H9 (cell line): ENCODE measurements around the gene NEDD4L. TPM values are rescaled to one million over a fixed set of nuclear protein-coding genes. Genes with fewer than 3 reads are reported as not detected.
A peak's percentile ranks its signal among the peaks of the same experiment; 100 is the strongest.

Experiments
- DNase-seq: peaks from one replicate; pipeline ENCODE4 v3.0.0-alpha.2; 2017
- H2AFZ ChIP-seq: one replicate; pipeline ENCODE4 v1.6.1; 2013; ENCODE audit warnings: mild to moderate bottlenecking, low read length, control low read depth, moderate library complexity
- H2AK5ac ChIP-seq: 2 replicates; pipeline ENCODE4 v1.6.1; 2013; ENCODE audit warnings: low read length, control low read depth, mixed read lengths; ENCODE audit not compliant: insufficient read length
- H2BK120ac ChIP-seq: one replicate; pipeline ENCODE4 v1.6.1; 2013; ENCODE audit warnings: low read depth, mild to moderate bottlenecking, low read length, control low read depth, inconsistent platforms; ENCODE audit not compliant: poor library complexity, severe bottlenecking
- H2BK12ac ChIP-seq: 2 replicates; pipeline ENCODE4 v1.6.1; 2013; ENCODE audit warnings: low read length, control low read depth, mixed read lengths, low read depth; ENCODE audit not compliant: insufficient read length
- H2BK15ac ChIP-seq: 2 replicates; pipeline ENCODE4 v1.6.1; 2013; ENCODE audit warnings: low read depth, low read length, control low read depth
- H2BK20ac ChIP-seq: one replicate; pipeline ENCODE4 v1.6.1; 2013; ENCODE audit warnings: low read depth, mild to moderate bottlenecking, low read length, control low read depth, inconsistent platforms; ENCODE audit not compliant: poor library complexity, severe bottlenecking
- H2BK5ac ChIP-seq: 2 replicates; pipeline ENCODE4 v1.6.1; 2013; ENCODE audit warnings: low read length, control low read depth, mixed read lengths; ENCODE audit not compliant: insufficient read length
- H3K14ac ChIP-seq: 2 replicates; pipeline ENCODE4 v1.6.1; 2013; ENCODE audit warnings: low read length, control low read depth; ENCODE audit not compliant: insufficient read depth
- H3K18ac ChIP-seq: 2 replicates; pipeline ENCODE4 v1.6.1; 2013; ENCODE audit warnings: low read depth, mild to moderate bottlenecking, mixed read lengths, low read length, control low read depth; ENCODE audit not compliant: insufficient read length
- H3K23ac ChIP-seq: 2 replicates; pipeline ENCODE4 v1.6.1; 2013; ENCODE audit warnings: low read length, control low read depth, mixed read lengths, low read depth; ENCODE audit not compliant: insufficient read length
- H3K23me2 ChIP-seq: 2 replicates; pipeline ENCODE4 v1.6.1; 2013; ENCODE audit warnings: low read depth, mild to moderate bottlenecking, mixed read lengths, low read length, control low read depth; ENCODE audit not compliant: insufficient read length, poor library complexity, severe bottlenecking
- H3K27ac ChIP-seq: 2 replicates; pipeline ENCODE4 v1.5.1; 2013; ENCODE audit warnings: low read length, control low read depth, mixed read lengths, low read depth; ENCODE audit not compliant: insufficient read length
- H3K27me3 ChIP-seq: 2 replicates; pipeline ENCODE4 v1.6.1; 2013; ENCODE audit warnings: low read length, control low read depth, inconsistent platforms; ENCODE audit not compliant: insufficient read depth
- H3K4ac ChIP-seq: 2 replicates; pipeline ENCODE4 v1.6.1; 2013; ENCODE audit warnings: low read depth, mild to moderate bottlenecking, control low read depth, inconsistent platforms, low read length, moderate library complexity
- H3K4me1 ChIP-seq: 2 replicates; pipeline ENCODE4 v1.6.1; 2013; ENCODE audit warnings: low read length, control low read depth, inconsistent platforms; ENCODE audit not compliant: insufficient read depth
- H3K4me2 ChIP-seq: 2 replicates; pipeline ENCODE4 v1.6.1; 2013; ENCODE audit warnings: low read length, control low read depth, mixed read lengths; ENCODE audit not compliant: insufficient read length, insufficient read depth
- H3K56ac ChIP-seq: 2 replicates; pipeline ENCODE4 v1.6.1; 2013; ENCODE audit warnings: low read depth, mild to moderate bottlenecking, mixed read lengths, low read length, control low read depth; ENCODE audit not compliant: insufficient read length
- H3K79me1 ChIP-seq: 2 replicates; pipeline ENCODE4 v1.6.1; 2013; ENCODE audit warnings: low read depth, mild to moderate bottlenecking, moderate library complexity, low read length, control low read depth, inconsistent platforms; ENCODE audit not compliant: insufficient read depth, poor library complexity, severe bottlenecking
- H3K79me2 ChIP-seq: 2 replicates; pipeline ENCODE4 v1.6.1; 2013; ENCODE audit warnings: low read length, control low read depth, inconsistent platforms; ENCODE audit not compliant: insufficient read depth
- H3K9ac ChIP-seq: 2 replicates; pipeline ENCODE4 v1.6.1; 2013; ENCODE audit warnings: low read length, control low read depth, mixed read lengths; ENCODE audit not compliant: insufficient read length; ENCODE audit errors: extremely low read depth
- H3K9me3 ChIP-seq: one replicate; pipeline ENCODE4 v1.6.1; 2013; ENCODE audit warnings: low read depth, low read length, inconsistent platforms; ENCODE audit not compliant: control insufficient read depth
- H3T11ph ChIP-seq: one replicate; pipeline ENCODE4 v1.6.1; 2013; ENCODE audit warnings: mild to moderate bottlenecking, low read length, control low read depth, inconsistent platforms
- H4K20me1 ChIP-seq: one replicate; pipeline ENCODE4 v1.6.1; 2013; ENCODE audit not compliant: control insufficient read depth, insufficient read length, insufficient read depth
- H4K5ac ChIP-seq: 2 replicates; pipeline ENCODE4 v1.6.1; 2013; ENCODE audit warnings: low read depth, mild to moderate bottlenecking, mixed read lengths, low read length, control low read depth; ENCODE audit not compliant: insufficient read length
- H4K8ac ChIP-seq: replicated peaks from 2 replicates; pipeline ENCODE4 v1.6.1; 2013; ENCODE audit warnings: low read length, control low read depth, mixed read lengths, low read depth; ENCODE audit not compliant: insufficient read length
- H4K91ac ChIP-seq: 2 replicates; pipeline ENCODE4 v1.6.1; 2013; ENCODE audit warnings: low read depth, mild to moderate bottlenecking, moderate library complexity, mixed read lengths, low read length, control low read depth; ENCODE audit not compliant: insufficient read length
- H3K27ac Mint-ChIP-seq, 3 experiments: 2 replicates in 2 of 3; 3 replicates in 1 of 3; pipeline ENCODE4 v1.8.0; 2020 to 2021; ENCODE audit warnings: mixed read lengths in 3 of 3, mild to moderate bottlenecking in 1 of 3, moderate library complexity in 1 of 3
- H3K27me3 Mint-ChIP-seq: 2 replicates; pipeline ENCODE4 v1.8.0; 2021; ENCODE audit warnings: low read depth, mild to moderate bottlenecking, moderate library complexity, mixed read lengths
- H3K36me3 Mint-ChIP-seq, 3 experiments: 2 replicates in 2 of 3; 3 replicates in 1 of 3; pipeline ENCODE4 v1.8.0; 2020 to 2021; ENCODE audit warnings: low read depth in 3 of 3, mixed read lengths in 3 of 3; ENCODE audit not compliant: insufficient read depth in 1 of 3
- H3K4me1 Mint-ChIP-seq, 2 experiments: 2 replicates each; pipeline ENCODE4 v1.8.0; 2020; ENCODE audit warnings: mixed read lengths in 2 of 2
- H3K4me3 Mint-ChIP-seq, 2 experiments: 2 replicates in 1 of 2; 3 replicates in 1 of 2; pipeline ENCODE4 v1.8.0; 2020 to 2021; ENCODE audit warnings: mild to moderate bottlenecking in 2 of 2, mixed read lengths in 2 of 2, moderate library complexity in 1 of 2
- H3K9me3 Mint-ChIP-seq, 2 experiments: 2 replicates in 1 of 2; 3 replicates in 1 of 2; pipeline ENCODE4 v1.8.0; 2020; ENCODE audit warnings: mild to moderate bottlenecking in 2 of 2, mixed read lengths in 2 of 2, moderate library complexity in 1 of 2
- WGBS: extraction: QIAGEN DNeasy Blood & Tissue Kit; methylation state at CpG from one replicate; pipeline ENCODE4 v1.1.7; 2013; ENCODE audit warnings: missing lambda C conversion rate, low lambda C conversion rate, mixed read lengths; ENCODE audit not compliant: insufficient read length; ENCODE audit errors: extremely low coverage; 5-methylcytosine and 5-hydroxymethylcytosine counted together
- total RNA-seq: library from RNA; stranded (reverse); gene quantifications from 2 replicates; pipeline ENCODE4 v1.2.1, GENCODE V29; 2021
- TF ChIP-seq, protein P1 (sequence below): fragments of 200-600 bp; sonication (generic); conservative IDR thresholded peaks from 3 replicates; pipeline ENCODE4 v1.8.0; 2021; ENCODE audit warnings: antibody characterized with exemption, mild to moderate bottlenecking

NEDD4L gene
- total RNA-seq, 1 experiment from 2014 or later = 76.3 TPM

- WGBS = no CpG with 5 or more reads among the region's 16 CpGs
- no peaks in the 10 kb centered on the region for H3K9me3 Mint-ChIP-seq
These were observed 361.3 kb downstream of the NEDD4L start for GRCh38 chr18:58405107-58405898.

More at GRCh38 chr18:58405107-58405898, 361.3 kb downstream of the NEDD4L start:
- no peak overlapping the region for H3K4ac ChIP-seq
- H3K23me2 ChIP-seq = no peaks in the 10 kb centered on the region
- H3K27me3 ChIP-seq = no peaks in the 10 kb centered on the region
- H2BK120ac ChIP-seq = no peak overlapping the region
- TF ChIP-seq, protein P1, sequence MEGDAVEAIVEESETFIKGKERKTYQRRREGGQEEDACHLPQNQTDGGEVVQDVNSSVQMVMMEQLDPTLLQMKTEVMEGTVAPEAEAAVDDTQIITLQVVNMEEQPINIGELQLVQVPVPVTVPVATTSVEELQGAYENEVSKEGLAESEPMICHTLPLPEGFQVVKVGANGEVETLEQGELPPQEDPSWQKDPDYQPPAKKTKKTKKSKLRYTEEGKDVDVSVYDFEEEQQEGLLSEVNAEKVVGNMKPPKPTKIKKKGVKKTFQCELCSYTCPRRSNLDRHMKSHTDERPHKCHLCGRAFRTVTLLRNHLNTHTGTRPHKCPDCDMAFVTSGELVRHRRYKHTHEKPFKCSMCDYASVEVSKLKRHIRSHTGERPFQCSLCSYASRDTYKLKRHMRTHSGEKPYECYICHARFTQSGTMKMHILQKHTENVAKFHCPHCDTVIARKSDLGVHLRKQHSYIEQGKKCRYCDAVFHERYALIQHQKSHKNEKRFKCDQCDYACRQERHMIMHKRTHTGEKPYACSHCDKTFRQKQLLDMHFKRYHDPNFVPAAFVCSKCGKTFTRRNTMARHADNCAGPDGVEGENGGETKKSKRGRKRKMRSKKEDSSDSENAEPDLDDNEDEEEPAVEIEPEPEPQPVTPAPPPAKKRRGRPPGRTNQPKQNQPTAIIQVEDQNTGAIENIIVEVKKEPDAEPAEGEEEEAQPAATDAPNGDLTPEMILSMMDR = no peak
- no peaks in the 10 kb centered on the region for H3K4me1 ChIP-seq
- H4K91ac ChIP-seq = no peak overlapping the region
- Mint-ChIP-seq H3K36me3 (no peaks in the 10 kb centered on the region), H3K27me3 (no peaks in the 10 kb centered on the region), H3K4me1 (peaks cover 8 to 10% of the 10 kb centered on the region in 2 experiments; a peak in 3 of 4 replicates), H3K27ac (peak overlapping the region in 1 of 3 experiments; percentile 27; a peak in 1 of 7 replicates), H3K4me3 (no peak overlapping the region)
- H2AFZ ChIP-seq = no peak overlapping the region
- no peaks in the 10 kb centered on the region for H3K79me1 ChIP-seq
- H2AK5ac ChIP-seq = no peak overlapping the region
- H4K8ac ChIP-seq = no peak overlapping the region
- no peak overlapping the region for H3K18ac ChIP-seq
- H2BK12ac ChIP-seq = no peak overlapping the region
- H2BK15ac ChIP-seq = no peak overlapping the region
- H3K9ac ChIP-seq = no peak overlapping the region
- H3K79me2 ChIP-seq = no peaks in the 10 kb centered on the region
- no peak overlapping the region for H3K27ac ChIP-seq
- H2BK20ac ChIP-seq = no peak overlapping the region
- H3K23ac ChIP-seq = no peak overlapping the region
- H3K9me3 ChIP-seq = no peaks in the 10 kb centered on the region
- no peak overlapping the region for H4K5ac ChIP-seq
- no peak for DNase-seq
- H3K14ac ChIP-seq = no peak overlapping the region; the same call in 1 of the 2 replicates
- H4K20me1 ChIP-seq = no peaks in the 10 kb centered on the region
- no peak overlapping the region for H3K4me2 ChIP-seq
- H2BK5ac ChIP-seq = no peak overlapping the region
- H3T11ph ChIP-seq = no peak overlapping the region
- H3K56ac ChIP-seq = no peak overlapping the region
